ENCODE data around the gene NFYB.

DNA sequence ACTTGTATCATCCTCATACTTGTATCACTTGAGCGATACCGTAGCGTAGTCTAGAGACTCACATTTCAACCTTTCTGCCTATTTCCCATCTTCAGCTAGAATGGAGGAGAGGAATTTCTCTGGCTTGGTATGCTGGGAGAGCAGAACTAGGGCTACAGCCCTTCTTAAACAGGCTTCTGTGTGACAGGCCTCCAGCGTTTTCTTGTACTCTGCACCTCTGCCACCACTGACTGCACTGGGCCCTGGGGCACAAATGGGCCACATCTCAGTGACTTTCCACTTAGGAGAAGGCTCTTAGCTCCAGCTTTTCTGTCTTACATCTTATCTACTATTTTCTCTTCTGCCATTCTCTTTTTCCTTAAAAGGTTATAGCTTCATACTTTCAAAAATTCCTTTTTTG is 46.9 kb downstream of the NFYB start:
- TF ChIP-seq, protein P1, sequence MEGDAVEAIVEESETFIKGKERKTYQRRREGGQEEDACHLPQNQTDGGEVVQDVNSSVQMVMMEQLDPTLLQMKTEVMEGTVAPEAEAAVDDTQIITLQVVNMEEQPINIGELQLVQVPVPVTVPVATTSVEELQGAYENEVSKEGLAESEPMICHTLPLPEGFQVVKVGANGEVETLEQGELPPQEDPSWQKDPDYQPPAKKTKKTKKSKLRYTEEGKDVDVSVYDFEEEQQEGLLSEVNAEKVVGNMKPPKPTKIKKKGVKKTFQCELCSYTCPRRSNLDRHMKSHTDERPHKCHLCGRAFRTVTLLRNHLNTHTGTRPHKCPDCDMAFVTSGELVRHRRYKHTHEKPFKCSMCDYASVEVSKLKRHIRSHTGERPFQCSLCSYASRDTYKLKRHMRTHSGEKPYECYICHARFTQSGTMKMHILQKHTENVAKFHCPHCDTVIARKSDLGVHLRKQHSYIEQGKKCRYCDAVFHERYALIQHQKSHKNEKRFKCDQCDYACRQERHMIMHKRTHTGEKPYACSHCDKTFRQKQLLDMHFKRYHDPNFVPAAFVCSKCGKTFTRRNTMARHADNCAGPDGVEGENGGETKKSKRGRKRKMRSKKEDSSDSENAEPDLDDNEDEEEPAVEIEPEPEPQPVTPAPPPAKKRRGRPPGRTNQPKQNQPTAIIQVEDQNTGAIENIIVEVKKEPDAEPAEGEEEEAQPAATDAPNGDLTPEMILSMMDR (IDR thresholded peaks at IDR 0.05): no peak
- TF ChIP-seq EZH2 (IDR thresholded peaks at IDR 0.05; ENCODE audit: borderline replicate concordance, insufficient read depth, low read depth, low read length, poor library complexity, severe bottlenecking): no peak

All from B cell (primary cell).